SK-N-DZ (cell line): ENCODE measurements around the gene DPH5.
"Not testable (repeated sequence)": the region's sequence is repeated elsewhere in the genome, so short reads cannot be mapped to it uniquely, and the experiment has no call there.

Experiments
- DNase-seq: peaks from one replicate; pipeline ENCODE4 v3.0.0-alpha.2; 2015; ENCODE audit warnings: low spot score

The DPH5 gene

DNA sequence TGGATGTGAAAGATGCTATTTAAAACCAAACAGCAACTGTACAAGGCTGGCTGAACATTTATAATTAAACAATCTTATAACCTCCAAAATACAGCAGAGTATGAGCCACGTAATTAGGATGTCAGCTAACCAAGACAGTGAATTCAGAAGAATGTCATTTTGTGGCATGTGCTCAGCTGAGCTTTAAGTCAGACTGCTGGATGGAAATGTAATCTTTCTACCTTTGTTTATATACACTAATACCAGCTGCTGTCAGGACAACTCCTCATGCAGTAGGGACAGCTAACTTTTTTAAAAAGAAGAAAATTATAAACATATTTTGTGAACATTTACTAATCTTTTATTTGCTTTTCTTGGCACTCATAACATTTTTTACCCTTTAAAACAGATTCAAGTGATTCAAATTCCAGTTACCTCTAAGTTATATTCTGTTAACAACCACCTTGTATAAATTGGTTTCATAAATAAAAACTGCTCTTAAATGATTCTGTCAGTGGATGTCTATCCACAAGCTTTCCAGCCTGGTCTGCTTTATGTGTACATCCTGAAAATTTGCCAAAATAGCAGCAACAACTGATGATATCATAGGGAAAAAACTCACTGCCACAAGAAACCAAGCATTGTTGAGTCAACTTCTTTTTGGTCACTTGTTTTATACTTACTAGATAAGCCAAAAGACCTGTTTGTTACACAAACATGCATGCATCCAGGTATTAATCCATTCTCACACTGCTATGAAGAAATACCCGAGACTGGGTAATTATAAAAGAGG, 36.1 kb downstream of the DPH5 start:
- no peak for DNase-seq

DNA sequence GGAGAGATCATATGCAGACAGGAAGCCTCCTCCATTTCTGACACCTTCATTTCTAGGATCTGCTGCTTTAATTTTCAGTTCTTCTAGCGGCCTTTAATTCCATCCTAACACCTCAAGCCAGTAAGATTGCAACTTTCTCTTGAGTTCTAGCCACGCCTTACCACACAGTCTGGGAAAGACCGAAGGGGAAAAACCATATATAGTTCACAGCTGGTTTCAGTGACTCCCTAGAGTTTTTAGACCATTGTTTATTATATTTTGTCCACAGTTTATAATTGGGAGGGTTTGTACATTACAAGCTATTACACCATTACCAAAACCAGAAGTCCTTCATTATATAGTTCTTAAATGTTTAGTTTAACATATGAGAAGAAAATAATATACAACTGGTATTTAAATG, 37.5 kb downstream of the DPH5 start:
- no peak for DNase-seq

DNA sequence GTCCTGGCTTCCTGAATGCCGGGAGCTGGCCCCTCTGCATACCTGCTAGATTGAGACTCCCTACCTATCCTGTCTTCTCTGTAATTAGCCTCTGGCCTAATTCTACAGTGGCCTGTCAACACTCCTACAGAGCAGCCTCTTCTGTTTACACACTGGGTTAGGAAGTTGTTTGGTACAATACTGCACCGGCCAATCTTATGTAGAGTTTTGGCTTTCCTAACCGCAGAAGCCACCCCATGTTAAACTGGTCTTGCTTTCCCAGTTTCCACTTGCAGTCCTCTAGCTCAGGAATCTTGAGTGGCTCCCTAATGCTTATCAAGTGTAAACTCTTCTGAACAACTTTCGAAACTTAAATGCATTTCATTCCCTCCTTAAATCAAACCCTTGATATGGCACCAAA, 42.8 kb downstream of the DPH5 start:
- no peak for DNase-seq

DNA sequence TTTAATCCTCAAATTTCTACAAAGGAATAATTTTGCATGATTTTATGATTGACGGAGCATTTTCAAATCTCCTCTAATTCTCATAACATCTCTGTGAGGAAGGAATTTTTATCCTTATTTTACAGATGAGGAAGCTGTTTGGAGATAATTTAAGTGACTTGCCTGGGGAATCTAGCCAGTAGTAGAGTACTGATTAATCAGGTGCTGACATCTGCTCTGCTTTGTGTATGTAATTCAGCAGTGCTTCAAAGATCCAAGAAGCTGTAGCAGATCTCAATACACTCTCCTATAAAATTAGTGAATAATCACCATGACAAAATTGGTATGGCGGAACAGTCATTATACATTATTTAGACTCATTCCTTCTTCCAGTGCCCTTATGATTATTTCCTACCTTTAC, 46.0 kb downstream of the DPH5 start:
- no peak for DNase-seq

DNA sequence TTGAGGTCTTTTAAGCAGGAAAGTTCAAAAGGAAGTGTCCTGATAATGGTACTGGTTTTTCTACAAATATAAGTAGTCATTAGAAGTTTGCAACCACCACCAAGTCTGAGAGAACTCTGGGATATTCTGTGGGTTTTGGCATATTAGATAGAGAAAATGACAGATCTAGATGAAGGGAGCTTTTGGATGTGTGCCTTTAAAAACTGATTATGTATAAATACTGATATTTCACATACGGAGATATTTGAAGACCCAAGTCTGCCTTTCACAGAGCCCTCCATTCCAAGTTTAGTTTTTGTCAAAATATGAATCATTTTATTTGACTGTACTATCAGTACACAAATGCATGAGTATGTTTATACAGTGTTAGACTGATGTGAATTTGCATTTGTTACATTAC, 48.6 kb downstream of the DPH5 start:
- DNase-seq: no peak

DNA sequence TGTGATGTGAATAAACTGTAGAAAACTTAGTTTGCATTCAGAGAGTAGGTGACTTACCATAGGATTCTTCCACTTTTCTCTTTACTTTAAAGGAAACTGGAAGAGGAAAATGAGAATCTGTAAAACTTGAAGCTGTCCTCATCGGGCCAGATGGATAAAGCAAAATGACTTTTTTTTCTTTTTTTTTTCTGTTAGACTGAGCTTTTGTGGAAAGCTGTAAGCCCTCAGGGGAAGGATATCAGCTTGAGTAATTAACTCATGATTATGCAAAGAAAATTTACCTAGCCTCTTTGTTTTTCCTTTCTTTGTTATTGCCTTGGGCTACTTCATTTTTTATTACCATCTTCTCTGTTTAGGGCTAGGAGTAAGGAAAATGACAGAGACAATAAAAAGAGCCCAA, 53.4 kb downstream of the DPH5 start:
- no peak for DNase-seq

DNA sequence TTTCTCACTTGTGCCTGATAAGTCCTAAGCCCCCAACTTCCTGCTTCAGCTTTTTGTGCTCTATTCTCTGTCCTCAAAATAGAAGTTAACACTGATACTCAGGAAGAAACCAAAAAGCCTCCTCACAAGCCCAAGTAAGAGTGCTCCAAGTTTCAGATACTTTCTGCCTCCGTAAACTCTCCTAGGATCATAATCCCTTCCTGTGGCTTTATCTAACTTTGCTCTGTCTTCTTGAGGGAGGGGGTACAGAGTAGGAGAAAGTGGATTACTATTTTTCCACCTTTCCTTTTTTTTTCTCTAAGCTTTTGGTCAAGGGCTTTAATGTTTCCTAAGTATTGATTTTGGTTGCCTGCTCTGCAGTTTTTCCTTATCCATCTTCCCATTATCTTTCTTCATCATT, 54.6 kb downstream of the DPH5 start:
- DNase-seq: no peak

DNA sequence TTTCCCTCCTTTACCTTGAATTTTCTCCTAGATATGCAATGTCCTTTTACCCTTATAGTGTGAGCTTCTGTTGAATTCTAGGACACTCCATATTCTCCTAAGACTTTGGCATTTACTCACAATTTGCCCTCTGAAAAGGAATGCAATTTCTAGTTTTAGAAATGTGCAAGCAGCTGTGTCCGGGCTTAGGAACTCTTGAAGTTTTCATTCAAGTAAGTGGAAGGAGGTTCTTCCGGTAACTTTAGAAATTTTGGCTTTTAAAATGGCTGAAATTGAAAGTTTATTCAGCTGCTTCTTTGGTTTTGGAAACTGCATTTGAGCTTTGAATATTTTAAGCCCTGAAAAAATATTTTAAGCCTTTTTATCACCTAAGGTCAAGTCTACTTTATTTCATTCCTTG, 56.3 kb downstream of the DPH5 start:
- DNase-seq: no peak

DNA sequence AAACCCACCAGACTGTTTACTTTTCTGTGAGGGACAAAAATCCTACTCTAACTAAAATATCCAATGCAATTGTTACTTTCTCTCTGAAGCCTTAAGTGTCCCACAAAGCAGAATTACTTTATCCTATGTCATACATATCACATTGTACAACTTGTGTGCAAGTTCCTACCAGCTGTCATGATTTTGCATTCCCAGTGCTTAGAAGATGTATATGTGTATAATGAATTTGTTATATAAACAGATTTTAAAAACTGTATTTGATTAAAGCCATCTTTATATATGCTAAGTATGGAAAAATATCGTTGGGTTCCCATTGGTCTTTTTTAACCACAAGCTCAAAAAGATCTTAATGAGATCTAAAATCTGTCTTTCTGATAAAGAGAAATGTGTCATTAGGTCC, 57.0 kb downstream of the DPH5 start:
- DNase-seq: no peak

DNA sequence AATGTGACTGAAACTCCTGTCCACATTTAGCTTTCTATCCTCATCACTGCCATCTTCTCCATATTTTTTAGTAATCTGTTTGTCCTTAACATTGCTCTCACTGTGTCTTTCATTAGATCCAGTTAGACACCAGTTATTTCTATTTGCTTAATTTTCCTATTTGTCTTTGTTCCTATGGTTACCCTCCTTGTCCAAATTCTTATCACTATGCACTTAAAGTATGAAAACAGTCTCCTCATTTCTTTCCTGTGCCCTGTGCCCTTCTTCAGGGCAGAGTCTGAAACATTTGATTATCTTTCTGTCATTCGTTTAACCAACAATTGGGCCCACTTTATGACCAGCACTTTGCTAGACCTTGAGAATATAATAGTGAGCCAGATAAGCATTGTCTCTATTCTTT, 65.5 kb downstream of the DPH5 start:
- DNase-seq: no peak

DNA sequence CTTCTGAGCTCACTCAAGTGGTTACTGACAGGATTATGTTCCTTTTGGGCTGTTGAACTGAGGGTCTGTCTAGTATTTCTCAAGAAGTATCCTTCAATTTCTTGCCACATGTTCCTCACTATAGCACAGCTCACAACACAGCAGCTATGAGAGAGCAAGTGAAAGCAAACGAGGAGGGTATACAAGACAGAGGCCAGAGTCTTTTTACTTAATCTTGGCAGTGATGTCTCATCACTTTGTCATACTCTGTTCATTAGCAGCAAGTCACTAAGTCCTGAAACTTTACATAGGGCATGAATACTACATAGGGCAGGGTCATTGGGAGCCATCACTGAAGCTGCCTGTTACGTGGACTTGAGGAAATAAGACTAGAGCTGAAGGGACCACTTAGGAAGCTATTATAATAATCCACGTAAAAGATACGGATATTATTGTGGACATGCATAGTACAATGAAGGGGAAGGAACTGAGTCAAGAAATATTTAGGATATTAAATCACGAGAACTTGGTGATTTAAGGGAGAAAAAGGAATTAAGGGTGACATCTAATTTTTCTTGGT, 66.0 kb downstream of the DPH5 start:
- no peak for DNase-seq

DNA sequence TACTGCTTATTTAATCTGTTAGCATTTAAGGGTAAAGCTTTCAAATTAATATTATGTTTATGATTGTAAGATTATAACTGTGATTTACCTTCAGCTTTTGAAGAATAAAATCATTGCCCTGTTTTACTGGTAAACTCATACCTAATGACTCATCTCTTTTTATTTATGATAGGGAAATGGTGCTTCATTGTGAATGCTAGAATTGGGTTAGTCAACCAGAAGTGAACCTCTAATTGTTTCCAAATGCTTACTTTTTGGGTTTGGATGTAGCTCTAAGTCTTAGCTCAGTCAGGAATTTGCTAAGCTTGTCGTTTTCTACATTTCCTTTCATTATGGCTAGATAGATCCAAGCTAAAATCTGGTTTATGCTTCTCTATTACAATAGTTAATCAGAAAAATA, 70.3 kb downstream of the DPH5 start:
- DNase-seq: no peak

DNA sequence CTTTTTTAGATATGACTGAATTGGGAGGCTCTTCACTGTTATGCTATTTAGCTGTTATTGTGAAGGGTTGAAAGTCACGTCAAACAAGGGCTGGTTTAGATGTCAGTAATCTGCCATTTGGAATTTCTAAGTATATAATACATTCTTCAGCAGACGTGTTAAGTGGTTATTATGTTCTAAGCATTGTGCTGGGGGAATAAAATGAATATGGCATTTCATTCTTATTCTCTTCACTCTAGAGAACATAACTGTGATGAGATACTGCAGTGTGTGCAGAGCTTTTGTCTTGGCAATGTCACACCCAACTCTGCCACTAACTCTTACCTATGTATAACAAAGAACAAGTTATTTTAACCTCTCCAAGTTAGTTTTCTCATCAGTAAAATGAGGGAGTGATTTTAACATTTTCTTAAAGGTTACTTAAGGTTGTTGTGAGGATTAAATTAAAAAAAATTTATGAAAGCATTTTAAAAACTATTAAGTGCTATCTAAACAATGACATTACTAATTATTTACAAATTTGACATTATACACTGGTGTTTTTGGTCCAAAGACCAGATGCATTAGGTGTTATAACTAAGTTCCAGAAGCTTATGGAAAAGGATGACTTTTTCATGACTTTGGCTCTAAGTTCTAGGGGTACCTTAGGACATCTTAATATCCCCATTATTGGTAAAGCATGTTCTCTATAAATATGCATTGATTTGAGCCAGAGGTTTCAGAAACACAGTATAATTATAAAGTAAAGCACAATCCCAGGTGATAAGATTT, 71.4 kb downstream of the DPH5 start:
- DNase-seq: no peak

DNA sequence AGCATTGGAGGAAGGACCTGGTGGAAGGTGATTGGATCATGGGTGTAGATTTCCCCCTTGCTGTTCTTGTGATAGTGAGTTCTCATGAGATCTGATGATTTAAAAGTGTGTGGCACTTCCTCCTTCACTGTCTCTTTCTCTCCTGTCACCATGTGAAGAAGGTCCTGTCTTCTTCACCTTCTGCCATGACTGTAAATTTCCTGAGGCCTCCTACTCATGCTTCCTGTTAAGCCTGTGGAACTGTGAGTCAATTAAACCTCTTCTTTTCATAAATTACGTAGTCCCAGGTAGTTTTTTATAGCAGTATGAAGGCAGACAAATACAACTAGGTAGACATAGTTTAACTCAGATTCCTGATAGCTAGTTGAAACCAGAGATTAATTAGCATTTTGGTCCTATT, 72.6 kb downstream of the DPH5 start:
- not testable (repeated sequence) for DNase-seq

DNA sequence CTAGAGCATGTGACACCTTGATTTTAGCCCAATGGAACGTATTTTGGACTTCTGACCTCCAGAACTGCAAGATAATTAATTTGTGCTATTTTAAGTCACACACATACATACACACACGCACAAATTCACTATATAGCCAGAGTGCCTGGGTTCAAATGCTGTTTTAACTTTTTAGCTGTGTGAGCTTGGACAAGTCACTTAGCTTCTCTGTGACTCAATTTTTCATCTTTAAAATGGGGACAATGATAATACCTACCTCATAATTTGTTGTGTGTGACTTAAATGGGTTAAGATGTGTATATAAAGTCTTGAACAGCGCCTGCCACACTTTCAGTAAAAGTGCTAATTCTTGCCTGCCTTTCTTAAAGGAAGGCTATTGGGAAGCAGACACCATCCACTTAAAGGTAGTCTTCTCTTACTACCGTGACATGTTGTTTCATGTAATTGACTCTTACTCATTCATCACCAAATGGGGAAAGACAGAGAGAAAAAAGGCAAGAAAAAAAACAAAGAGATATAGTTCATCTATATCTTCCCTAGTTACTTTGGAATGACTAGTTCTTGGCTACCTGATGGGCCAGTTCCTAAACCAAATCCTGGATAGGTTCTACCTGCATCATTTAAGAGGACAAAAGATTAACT, 73.4 kb downstream of the DPH5 start:
- DNase-seq: no peak

DNA sequence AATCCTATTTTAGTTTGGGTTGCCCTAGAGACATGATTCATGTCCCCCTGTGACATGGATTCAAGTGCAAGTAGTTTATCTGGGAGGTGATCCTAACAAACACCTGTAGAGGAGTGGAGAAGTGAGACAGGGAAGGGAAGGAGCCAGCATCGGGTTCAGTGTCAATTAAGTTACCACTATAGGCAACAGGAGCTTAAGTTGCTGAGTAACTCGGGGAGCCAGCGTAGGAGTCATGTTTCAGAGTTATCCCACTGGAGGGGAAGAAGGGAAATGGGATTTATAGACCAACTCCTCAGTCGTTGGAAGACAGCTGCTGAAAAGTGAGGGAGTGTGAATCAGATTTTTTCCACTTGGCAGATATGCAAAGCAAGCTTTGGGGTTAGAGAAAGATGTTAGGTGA, 74.8 kb downstream of the DPH5 start:
- DNase-seq: no peak

DNA sequence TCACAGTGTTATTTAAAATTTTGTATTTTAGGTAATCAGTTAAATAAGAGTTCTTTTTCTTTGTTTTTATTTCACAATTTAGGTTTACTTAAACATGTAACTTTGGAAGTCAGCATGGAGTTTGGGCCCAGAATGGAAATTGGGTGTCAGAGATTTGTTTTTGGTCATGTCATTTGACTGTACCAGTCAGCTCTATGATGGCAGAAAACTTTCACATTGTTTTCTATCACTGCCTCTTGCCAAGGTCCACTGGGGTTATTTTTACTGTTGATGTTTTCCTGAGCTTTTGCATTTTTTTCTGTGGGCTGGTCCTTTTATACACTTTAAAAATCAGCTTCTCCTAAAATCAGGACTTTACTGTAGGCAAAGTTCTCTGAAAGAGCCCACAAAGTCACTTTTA, 75.2 kb downstream of the DPH5 start:
- DNase-seq: no peak

DNA sequence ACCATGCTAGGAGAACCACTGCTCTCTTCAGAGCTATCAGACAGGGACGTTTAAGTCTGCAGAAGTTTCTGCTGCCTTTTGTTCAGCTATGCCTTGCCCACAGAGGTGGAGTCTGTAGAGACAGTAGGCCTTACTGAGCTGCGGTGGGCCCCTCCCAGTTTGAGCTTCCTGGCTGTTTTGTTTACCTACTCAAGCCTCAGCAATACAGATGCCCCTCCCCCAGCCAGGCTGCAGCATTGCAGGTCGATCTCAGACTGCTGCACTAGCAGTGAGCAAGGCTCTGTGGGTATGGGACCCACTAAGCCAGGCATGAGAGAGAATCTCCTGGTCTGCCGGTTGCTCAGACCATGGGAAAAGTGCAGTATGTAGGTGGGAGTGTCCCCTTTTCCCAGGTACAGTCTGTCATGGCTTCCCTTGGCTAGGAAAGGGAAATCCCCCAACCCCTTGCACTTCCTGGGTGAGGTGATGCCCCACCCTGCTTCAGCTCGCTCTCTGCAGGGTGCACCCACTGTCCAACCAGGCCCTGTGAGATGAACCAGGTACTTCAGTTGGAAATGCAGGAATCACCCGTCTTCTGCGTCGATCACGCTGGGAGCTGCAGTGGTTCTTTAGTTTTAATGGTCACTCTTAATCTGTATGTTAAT, 75.9 kb downstream of the DPH5 start:
- DNase-seq: not testable (repeated sequence)

DNA sequence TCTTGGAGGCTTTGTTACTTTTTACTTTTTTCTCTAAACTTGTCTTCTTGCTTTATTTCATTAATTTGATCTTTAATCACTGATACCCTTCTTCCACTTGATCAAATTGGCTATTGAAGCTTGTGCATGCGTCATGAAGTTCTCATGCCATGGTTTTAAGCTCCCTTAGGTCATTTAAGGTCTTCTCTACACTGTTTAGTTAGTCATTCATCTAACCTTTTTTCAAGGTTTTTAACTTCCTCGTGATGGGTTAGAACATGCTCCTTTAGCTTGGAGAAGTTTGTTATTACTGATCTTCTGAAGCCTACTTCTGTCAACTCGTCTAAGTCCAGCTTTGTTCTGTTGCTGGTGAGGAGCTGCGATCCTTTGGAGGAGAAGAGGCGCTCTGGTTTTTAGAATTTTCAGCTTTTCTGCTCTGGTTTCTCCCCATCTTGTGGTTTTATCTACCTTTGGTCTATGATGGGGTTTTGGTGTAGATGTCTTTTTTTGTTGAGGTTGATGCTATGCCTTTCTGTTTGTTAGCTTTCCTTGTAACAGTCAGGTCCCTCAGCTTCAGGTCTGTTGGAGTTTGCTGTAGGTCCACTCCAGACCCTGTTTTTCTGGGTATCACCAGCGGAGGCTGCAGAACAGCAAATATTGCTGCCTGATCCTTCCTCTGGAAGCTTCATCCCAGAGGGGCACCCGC, 76.7 kb downstream of the DPH5 start:
- not testable (repeated sequence) for DNase-seq

DNA sequence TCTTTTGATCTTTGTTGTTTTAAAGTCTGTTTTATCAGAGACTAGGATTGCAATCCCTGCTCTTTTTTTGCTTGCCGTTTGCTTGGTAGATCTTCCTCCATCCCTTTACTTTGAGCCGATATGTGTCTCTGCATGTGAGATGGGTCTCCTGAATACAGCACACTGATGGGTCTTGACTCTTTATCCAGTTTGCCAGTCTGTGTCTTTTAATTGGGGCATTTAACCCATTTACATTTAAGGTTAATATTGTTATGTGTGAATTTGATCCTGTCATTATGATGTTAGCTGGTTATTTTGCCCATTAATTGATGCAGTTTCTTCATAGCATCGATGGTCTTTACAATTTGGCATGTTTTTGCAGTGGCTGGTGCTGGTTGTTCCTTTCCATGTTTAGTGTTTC, 77.8 kb downstream of the DPH5 start:
- not testable (repeated sequence) for DNase-seq

DNA sequence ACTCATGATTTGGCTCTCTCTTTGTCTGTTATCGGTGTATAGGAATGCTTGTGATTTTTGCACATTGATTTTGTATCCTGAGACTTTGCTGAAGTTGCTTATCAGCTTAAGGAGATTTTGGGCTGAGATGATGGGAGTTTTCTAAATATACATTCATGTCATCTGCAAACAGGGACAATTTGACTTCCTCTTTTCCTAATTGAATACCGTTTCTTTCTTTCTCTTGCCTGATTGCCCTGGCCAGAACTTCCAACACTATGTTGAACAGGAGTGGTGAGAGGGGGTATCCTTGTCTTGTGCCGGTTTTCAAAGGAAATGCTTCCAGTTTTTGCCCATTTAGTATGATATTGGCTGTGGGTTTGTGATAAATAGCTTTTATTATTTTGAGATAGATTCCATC, 79.5 kb downstream of the DPH5 start:
- DNase-seq: not testable (repeated sequence)
